ENCODE results near the gene ATP8A2.

The ATP8A2 gene

DNA sequence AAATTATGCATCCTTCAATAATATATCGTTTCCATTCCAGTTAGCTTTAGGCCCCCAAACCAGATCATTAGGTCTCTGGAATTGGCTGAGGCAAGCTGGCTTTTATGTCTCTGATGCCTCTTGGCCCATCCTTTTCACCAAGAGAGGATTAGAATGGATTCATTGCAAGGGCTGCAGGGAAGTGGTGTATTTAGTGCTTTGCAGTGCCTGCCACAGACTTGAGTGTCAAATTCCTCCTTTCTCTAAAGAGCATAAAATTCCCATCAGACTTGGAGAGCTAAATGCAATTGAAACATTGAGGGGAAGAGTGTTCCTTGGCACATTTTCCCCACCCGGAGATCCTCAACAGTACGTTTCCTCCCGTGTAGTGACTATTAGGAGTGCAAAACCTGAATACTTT lies 302.6 kb downstream of the ATP8A2 start:
- Histone ChIP-seq H3K36me3 (ENCODE audit: control insufficient read depth, insufficient read depth, low read length) (no peaks in the 10 kb centered on the region), H3K4me3 (ENCODE audit: insufficient read depth, low read depth, low read length) (no peak overlapping the region), H3K4me1 (ENCODE audit: control insufficient read depth, insufficient read depth, low read length) (peaks cover 5% of the 10 kb centered on the region), H3K9me3 (ENCODE audit: control insufficient read depth, low read length) (no peaks in the 10 kb centered on the region), H3K27me3 (ENCODE audit: control insufficient read depth, insufficient read depth, low read length, poor library complexity, severe bottlenecking) (no peaks in the 10 kb centered on the region), H3K27ac (ENCODE audit: insufficient read depth, low read depth, low read length, poor library complexity, severe bottlenecking) (no peak overlapping the region)
- 91 to 95% methylated on average over 4 of the region's 4 CpGs for WGBS, 2 experiments

DNA sequence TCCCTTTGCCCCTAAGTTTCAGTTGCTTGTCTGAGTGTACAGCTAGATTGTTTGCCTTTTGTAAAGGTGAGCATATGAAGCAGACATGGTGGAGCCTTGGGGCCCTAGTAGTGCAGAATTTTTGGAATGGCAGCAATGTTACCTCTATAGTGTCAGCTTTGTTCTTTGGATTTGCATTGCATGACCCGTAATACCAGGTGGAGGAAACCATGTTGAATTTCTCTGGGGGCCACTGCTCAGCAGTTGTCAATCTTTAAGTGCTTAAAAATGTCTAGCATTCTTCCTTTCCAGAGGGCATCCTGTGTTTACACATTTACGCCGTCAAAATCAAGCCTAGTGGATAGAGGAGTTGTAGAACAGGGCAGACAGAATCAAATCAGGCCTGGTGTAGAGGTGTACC lies 303.3 kb downstream of the ATP8A2 start:
- no peaks in the 10 kb centered on the region for H3K27me3 ChIP-seq (ENCODE audit: control insufficient read depth, insufficient read depth, low read length, poor library complexity, severe bottlenecking)
- peaks cover 5% of the 10 kb centered on the region for H3K4me1 ChIP-seq (ENCODE audit: control insufficient read depth, insufficient read depth, low read length)
- no peak overlapping the region for H3K4me3 ChIP-seq (ENCODE audit: insufficient read depth, low read depth, low read length)
- no peak overlapping the region for H3K27ac ChIP-seq (ENCODE audit: insufficient read depth, low read depth, low read length, poor library complexity, severe bottlenecking)
- no peaks in the 10 kb centered on the region for H3K36me3 ChIP-seq (ENCODE audit: control insufficient read depth, insufficient read depth, low read length)
- no peaks in the 10 kb centered on the region for H3K9me3 ChIP-seq (ENCODE audit: control insufficient read depth, low read length)
- 92 to 93% methylated on average over 3 of the region's 3 CpGs for WGBS, 2 experiments

DNA sequence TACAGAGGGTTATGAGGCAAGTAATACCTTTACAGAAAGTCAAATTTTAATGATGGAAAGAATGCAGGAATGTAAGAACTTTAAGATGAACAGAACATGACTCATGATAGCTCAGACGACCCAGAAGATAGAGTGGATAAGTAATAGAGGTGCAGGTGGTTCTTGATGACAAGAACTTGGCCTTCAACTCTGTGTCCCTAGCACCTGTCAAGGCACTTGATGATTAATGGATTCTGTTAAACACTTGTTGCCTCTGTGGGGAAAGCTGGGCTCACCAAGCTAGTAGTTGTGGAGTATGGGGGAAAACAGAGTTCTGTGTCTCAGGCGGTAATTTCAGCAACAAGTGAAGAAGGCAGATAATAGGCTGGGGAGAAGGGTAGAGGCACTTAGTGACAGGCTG lies 306.2 kb downstream of the ATP8A2 start:
- no peaks in the 10 kb centered on the region for H3K27me3 ChIP-seq (ENCODE audit: control insufficient read depth, insufficient read depth, low read length, poor library complexity, severe bottlenecking)
- no peak overlapping the region for H3K4me3 ChIP-seq (ENCODE audit: insufficient read depth, low read depth, low read length)
- no peak overlapping the region for H3K27ac ChIP-seq (ENCODE audit: insufficient read depth, low read depth, low read length, poor library complexity, severe bottlenecking)
- H3K4me1 ChIP-seq (ENCODE audit: control insufficient read depth, insufficient read depth, low read length) = peaks cover 5% of the 10 kb centered on the region
- no peaks in the 10 kb centered on the region for H3K36me3 ChIP-seq (ENCODE audit: control insufficient read depth, insufficient read depth, low read length)
- 95 to 96% methylated on average over 2 of the region's 2 CpGs for WGBS, 2 experiments
- no peaks in the 10 kb centered on the region for H3K9me3 ChIP-seq (ENCODE audit: control insufficient read depth, low read length)

DNA sequence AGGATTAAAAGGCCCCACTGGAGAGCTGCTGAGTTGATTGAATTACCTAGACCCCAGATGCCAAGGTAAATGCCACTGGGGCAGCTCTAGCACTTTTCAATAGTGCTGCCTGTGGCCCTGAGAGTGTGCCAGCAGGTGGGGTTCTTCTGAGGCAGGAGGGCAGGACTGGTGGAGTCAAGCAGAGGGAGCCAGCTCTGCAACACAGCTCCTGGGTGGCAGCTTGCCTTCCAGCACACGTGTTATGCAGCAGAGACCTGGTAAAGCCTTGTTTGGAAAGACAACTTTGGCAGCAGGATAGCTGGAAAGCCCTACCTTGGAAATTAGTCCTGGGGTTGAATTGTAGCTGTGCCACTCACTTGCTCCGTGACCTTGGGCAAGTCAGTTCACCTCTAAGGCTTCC lies 306.6 kb downstream of the ATP8A2 start:
- 78 to 89% methylated on average over 2 of the region's 2 CpGs for WGBS, 2 experiments
- Histone ChIP-seq H3K4me1 (ENCODE audit: control insufficient read depth, insufficient read depth, low read length) (peaks cover 5% of the 10 kb centered on the region), H3K27ac (ENCODE audit: insufficient read depth, low read depth, low read length, poor library complexity, severe bottlenecking) (no peak overlapping the region)

DNA sequence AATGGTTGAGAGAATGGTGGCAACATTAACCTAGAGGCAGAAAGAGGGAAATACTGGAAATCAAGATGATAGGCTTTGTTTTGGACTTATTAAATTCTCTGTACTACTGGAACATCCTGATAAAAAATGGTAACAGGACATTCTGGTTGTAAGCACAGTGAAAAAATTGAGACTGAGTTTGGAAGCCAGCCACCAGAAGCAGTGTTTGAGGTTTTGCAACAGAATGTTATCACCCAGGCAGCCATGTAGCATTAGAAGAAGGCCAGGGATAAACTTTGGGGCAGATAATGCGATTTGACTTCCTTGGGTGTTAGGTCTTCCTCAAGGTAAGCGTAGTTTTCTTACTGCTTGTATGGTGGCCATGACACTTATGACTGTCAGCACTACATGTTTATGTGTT lies 307.4 kb downstream of the ATP8A2 start:
- H3K9me3 ChIP-seq (ENCODE audit: control insufficient read depth, low read length) = no peaks in the 10 kb centered on the region
- H3K27me3 ChIP-seq (ENCODE audit: control insufficient read depth, insufficient read depth, low read length, poor library complexity, severe bottlenecking) = no peaks in the 10 kb centered on the region
- no peaks in the 10 kb centered on the region for H3K36me3 ChIP-seq (ENCODE audit: control insufficient read depth, insufficient read depth, low read length)
- no peak overlapping the region for H3K4me3 ChIP-seq (ENCODE audit: insufficient read depth, low read depth, low read length)
- no peak overlapping the region for H3K27ac ChIP-seq (ENCODE audit: insufficient read depth, low read depth, low read length, poor library complexity, severe bottlenecking)
- WGBS, 2 experiments = 97 to 100% methylated on average over 2 of the region's 2 CpGs
- H3K4me1 ChIP-seq (ENCODE audit: control insufficient read depth, insufficient read depth, low read length) = peaks cover 5% of the 10 kb centered on the region

More for the DNA sequence above, 306.6 kb downstream of the ATP8A2 start:
- Histone ChIP-seq H3K9me3 (ENCODE audit: control insufficient read depth, low read length) (no peaks in the 10 kb centered on the region), H3K4me3 (ENCODE audit: insufficient read depth, low read depth, low read length) (no peak overlapping the region), H3K27me3 (ENCODE audit: control insufficient read depth, insufficient read depth, low read length, poor library complexity, severe bottlenecking) (no peaks in the 10 kb centered on the region), H3K36me3 (ENCODE audit: control insufficient read depth, insufficient read depth, low read length) (no peaks in the 10 kb centered on the region)

DNA sequence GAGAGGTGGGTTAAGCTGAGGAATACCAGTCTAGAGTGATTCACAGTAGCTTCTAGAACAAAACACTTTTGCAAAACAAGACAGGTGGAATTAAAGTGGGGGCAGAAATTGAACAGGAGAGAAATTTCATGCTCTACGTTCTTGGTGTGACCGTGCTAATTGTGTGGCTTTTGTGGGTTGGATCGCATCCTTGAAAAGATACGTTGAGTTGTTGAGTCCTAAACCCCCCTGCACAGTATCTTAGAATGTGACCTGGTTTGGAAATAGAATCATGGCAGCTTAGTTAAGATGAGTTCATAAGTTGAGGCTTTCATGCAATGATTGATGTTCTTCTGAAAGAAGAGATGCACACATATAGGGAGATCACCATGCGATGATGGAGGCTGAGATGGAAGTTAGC lies 308.2 kb downstream of the ATP8A2 start:
- H3K27me3 ChIP-seq (ENCODE audit: control insufficient read depth, insufficient read depth, low read length, poor library complexity, severe bottlenecking) = no peaks in the 10 kb centered on the region
- no peak overlapping the region for H3K27ac ChIP-seq (ENCODE audit: insufficient read depth, low read depth, low read length, poor library complexity, severe bottlenecking)
- no peak overlapping the region for H3K4me3 ChIP-seq (ENCODE audit: insufficient read depth, low read depth, low read length)
- no peaks in the 10 kb centered on the region for H3K4me1 ChIP-seq (ENCODE audit: control insufficient read depth, insufficient read depth, low read length)
- WGBS, 2 experiments = 84 to 88% methylated on average over 5 of the region's 5 CpGs
- no peaks in the 10 kb centered on the region for H3K9me3 ChIP-seq (ENCODE audit: control insufficient read depth, low read length)
- no peaks in the 10 kb centered on the region for H3K36me3 ChIP-seq (ENCODE audit: control insufficient read depth, insufficient read depth, low read length)

DNA sequence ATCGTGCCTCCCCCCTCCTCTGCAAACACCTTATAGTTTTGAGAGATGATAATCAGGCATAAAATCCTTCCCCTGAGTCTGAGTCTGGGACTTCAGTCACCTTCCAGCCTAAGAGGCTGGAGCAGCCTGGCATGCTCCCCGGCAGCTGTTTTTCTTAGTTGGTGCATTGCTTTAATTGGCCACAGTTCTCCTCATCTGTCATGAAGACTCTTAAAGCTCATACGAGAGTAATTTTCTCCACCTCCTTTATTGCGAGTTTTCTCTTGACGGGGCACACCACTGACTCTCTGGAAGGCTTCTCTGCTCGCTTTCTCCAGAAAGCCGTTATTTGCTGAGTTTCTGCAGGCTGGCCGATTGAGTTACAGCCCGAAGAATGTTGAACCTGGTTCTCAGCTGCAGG lies 310.5 kb downstream of the ATP8A2 start:
- no peaks in the 10 kb centered on the region for H3K9me3 ChIP-seq (ENCODE audit: control insufficient read depth, low read length)
- no peaks in the 10 kb centered on the region for H3K27me3 ChIP-seq (ENCODE audit: control insufficient read depth, insufficient read depth, low read length, poor library complexity, severe bottlenecking)
- no peaks in the 10 kb centered on the region for H3K36me3 ChIP-seq (ENCODE audit: control insufficient read depth, insufficient read depth, low read length)
- WGBS, 2 experiments = 94 to 95% methylated on average over 9 of the region's 9 CpGs
- H3K4me3 ChIP-seq (ENCODE audit: insufficient read depth, low read depth, low read length) = no peak overlapping the region
- H3K4me1 ChIP-seq (ENCODE audit: control insufficient read depth, insufficient read depth, low read length) = no peaks in the 10 kb centered on the region
- no peak overlapping the region for H3K27ac ChIP-seq (ENCODE audit: insufficient read depth, low read depth, low read length, poor library complexity, severe bottlenecking)

DNA sequence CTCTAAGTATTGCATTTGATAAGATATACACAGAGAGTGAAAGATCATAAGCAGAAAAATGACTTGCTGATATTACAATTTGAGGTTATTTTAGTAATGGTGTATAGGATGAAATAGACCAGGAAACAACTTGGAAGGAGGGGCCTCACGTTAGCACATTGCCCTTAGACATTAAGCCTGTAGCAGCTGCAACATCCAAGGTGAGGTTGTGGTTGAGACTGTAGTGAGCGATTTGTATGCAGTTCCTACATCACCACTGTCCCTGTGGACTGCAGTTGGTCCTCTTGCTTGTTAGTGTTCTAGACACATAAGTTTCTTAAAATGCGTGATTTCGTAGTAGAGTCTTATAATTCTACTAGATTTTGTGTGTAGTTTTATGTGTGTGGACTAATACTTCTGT lies 311.3 kb downstream of the ATP8A2 start:
- Histone ChIP-seq H3K4me1 (ENCODE audit: control insufficient read depth, insufficient read depth, low read length) (no peaks in the 10 kb centered on the region), H3K9me3 (ENCODE audit: control insufficient read depth, low read length) (no peaks in the 10 kb centered on the region), H3K4me3 (ENCODE audit: insufficient read depth, low read depth, low read length) (no peak overlapping the region), H3K27ac (ENCODE audit: insufficient read depth, low read depth, low read length, poor library complexity, severe bottlenecking) (no peak overlapping the region), H3K27me3 (ENCODE audit: control insufficient read depth, insufficient read depth, low read length, poor library complexity, severe bottlenecking) (no peaks in the 10 kb centered on the region), H3K36me3 (ENCODE audit: control insufficient read depth, insufficient read depth, low read length) (no peaks in the 10 kb centered on the region)
- 95% methylated on average over 4 of the region's 4 CpGs for WGBS, 2 experiments

DNA sequence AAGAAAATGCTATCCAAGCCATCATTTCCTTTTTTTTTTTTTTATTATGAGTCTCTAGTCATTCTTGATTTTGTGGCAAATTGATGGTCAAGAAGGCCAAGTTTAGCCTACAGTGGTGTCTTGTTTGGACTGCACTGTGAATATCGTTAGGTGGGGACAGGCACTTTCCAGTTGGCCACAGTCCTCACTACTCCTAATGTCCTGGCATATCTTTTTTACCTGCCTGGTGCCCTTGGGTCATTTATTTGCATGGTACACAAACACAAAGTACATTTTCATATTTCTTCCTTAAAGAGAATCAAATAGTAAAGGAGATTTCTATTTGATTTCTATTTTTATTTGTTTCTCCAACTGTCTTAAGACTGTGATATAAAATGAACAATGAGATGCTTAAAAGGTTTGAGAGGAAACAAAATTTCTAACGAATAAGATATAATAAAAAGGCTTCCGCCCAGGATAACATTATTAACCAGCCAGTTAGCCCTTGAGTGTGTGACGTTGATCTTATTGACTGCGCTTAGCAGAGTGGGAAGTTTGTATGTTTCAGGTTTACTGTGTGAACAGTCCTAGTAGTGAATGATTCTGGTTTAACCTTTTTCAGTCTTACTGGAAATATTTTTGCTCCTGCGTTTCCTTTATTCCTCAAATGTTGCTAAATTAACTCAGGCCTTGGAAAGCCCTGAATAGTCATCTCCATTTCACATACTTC lies 312.0 kb downstream of the ATP8A2 start:
- 96 to 99% methylated on average over 6 of the region's 6 CpGs for WGBS, 2 experiments
- H3K36me3 ChIP-seq (ENCODE audit: control insufficient read depth, insufficient read depth, low read length) = no peaks in the 10 kb centered on the region
- H3K4me3 ChIP-seq (ENCODE audit: insufficient read depth, low read depth, low read length) = no peak overlapping the region
- no peak overlapping the region for H3K27ac ChIP-seq (ENCODE audit: insufficient read depth, low read depth, low read length, poor library complexity, severe bottlenecking)
- H3K4me1 ChIP-seq (ENCODE audit: control insufficient read depth, insufficient read depth, low read length) = no peaks in the 10 kb centered on the region
- H3K9me3 ChIP-seq (ENCODE audit: control insufficient read depth, low read length) = no peaks in the 10 kb centered on the region
- no peaks in the 10 kb centered on the region for H3K27me3 ChIP-seq (ENCODE audit: control insufficient read depth, insufficient read depth, low read length, poor library complexity, severe bottlenecking)

DNA sequence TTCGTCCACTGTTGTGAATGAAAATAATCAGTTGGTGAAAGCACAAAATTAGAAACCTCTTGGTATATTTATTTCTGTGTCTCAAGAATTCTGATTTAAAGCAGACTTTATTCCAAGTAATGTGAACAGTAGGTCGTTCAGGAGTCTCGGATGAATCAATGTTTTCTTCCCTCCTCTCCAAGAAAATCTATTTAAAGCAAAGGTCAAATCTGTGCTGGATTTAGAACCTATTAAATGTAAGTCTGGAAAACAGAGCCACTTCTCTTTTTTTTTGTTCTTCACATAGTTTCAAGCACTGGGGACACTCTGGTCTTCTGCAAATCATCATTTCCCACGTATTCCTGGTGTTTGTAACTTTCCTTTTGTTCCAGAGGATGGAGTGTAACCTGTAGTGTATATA lies 312.7 kb downstream of the ATP8A2 start:
- WGBS, 2 experiments = 94 to 97% methylated on average over 3 to 4 of the region's 4 CpGs
- Histone ChIP-seq H3K36me3 (ENCODE audit: control insufficient read depth, insufficient read depth, low read length) (no peaks in the 10 kb centered on the region), H3K27ac (ENCODE audit: insufficient read depth, low read depth, low read length, poor library complexity, severe bottlenecking) (no peak overlapping the region), H3K4me3 (ENCODE audit: insufficient read depth, low read depth, low read length) (no peak overlapping the region), H3K4me1 (ENCODE audit: control insufficient read depth, insufficient read depth, low read length) (no peaks in the 10 kb centered on the region), H3K27me3 (ENCODE audit: control insufficient read depth, insufficient read depth, low read length, poor library complexity, severe bottlenecking) (no peaks in the 10 kb centered on the region), H3K9me3 (ENCODE audit: control insufficient read depth, low read length) (no peaks in the 10 kb centered on the region)

All from ectodermal cell (in vitro differentiated cells).